ENCODE measurements around the gene TJP1.

- TF ChIP-seq CTCF (IDR thresholded peaks at IDR 0.05) (no peak), POLR2A (IDR thresholded peaks at IDR 0.05) (no peak)
These were observed 10.4 kb downstream of the TJP1 start for GRCh38 chr15:29811691-29812383.

Measured in lower leg skin (tissue), 3 donors.